Activated CD4-positive, CD25-positive, alpha-beta regulatory T cell treated with anti-CD3 and anti-CD28 coated beads, Interleukin-2, amount 50 U/mL, for 24 hours (primary cell): ENCODE measurements around the gene RPP40.

Experiments used
- ATAC-seq, 2 donors: fragments of 150-1000 bp; cut with Tn5 transposase; one replicate each; pipeline ENCODE4 v1.10.0; 2021; ENCODE audit warnings: mild to moderate bottlenecking in 1 of 2, moderate library complexity in 1 of 2

RPP40 gene

DNA sequence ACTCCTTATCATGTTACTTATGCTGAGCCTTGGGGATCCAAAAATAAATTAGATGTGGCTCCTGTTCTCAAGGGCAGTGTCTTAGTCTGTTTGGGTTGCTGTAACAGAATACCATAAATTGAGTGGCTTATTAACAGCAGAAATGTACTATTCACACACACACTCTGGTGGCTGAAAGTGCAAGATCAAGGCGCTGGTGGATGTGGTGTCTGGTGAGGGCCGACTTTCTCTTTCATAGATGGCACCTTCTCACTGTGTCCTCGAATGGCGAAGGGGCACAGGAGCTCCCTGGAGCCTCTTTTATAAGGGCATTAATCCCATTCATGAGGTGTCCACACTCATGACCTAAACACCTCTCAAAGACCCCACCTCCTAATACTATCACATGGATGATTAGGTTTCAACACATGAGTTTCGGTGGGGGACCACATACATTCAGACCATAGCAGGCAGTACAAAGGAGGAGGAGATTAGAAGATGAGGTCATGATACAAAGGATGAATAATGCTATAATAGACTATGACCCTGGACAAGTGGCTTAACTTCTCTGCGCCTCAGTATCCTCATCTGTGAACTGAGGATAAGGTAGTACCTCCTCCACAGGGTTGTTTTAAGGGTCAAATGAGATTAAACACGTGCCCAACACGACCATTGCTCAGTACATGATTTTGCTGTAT lies 34.1 kb downstream of the RPP40 start:
- ATAC-seq, result no peak

DNA sequence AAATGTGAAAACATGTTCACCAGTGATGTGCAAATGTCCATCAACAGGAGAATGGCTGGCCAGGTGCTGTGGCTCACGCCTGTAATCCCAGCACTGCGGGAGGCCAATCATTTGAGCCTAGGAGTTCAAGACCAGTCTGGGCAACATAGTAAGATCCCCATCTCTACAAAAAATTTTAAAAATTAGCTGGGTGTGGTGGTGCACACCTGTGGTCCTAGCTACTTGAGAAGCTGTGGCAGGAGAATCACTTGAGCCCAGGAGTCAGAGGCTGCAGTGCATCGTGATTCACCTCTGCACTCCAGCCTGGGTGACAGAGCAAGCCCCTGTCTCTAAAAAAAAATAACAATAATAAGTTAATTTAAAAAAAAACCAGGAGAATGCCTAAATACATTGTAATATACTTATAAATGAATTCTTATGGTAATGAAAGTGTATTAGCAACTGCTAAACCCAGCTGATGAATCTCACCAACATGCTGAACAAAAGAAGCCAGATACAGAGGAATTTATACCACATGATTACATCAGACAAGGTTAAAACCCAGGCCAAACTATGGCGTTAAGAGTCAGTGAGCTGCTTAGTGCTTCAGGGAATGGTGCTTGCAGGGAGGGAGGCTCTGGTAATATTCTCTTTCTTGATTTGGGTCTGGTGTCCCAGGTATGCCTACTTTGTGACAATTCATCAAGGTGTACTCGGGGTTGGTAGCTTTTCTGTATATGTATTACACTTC lies 36.4 kb downstream of the RPP40 start:
- no peak for ATAC-seq

GRCh38 chr6:4965562-4966389 lies 38.1 kb downstream of the RPP40 start:
- ATAC-seq, result no peak

DNA sequence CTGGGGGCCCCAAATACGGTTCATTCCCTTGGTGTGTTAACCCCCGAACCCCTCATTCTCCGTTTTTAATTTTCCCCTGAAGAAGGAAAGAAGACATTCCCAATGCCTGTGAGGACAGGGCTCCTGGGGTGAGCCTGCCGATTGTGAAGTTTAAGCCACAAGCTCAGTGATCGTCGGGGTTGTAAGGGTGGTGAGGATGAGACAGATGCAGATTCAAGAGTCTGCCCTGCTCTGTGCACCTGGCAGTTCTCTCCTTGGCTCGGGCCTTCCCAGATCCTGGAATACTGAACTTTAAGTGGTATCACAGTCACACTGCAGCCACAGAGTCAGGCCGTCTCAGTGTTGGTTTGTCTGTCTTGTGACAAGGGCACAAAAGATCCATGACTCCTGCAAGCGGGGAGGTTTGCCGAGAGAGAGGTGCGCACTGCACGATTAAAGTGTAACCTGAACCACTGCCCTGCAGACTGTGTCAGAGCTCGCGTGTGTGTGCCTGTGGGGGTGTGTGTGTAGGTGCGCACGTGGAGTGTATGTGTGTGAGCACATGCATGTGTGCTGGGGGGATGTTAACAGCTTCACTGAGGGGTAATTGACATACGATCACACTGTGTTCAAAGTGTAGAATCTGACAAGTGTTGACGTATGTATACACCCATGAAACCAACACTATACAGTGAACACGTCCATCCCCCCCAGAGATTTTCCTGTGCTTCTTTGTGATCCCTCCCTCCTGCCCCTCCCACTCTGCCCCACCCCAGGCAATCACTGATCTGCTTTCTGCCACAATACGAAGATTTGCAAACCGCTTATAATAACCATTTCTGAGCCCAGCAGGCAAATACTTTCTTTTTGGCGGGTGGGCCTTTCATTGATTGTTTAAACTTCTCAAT lies 38.9 kb downstream of the RPP40 start:
- no peak for ATAC-seq

GRCh38 chr6:4962905-4963304 lies 40.9 kb downstream of the RPP40 start:
- no peak for ATAC-seq

GRCh38 chr6:4961322-4962168 lies 42.3 kb downstream of the RPP40 start:
- no peak for ATAC-seq

DNA sequence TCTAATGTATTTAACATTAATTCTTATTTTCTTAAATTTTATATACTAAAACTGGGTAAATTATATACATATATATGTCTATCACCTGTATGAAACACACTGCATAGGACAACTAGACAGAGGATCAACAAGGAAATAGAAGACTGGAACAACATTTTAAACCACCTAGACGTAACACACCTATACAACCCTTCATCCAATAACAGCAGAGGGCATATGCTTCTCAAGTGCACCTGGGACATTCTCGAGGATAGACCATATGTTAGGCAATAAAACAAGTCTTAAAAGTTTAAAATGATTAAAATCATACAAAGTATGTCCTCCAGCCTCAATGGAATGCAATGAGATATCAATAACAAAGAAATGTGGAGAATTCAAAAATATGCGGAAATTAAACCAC lies 45.2 kb downstream of the RPP40 start:
- ATAC-seq, result no peak

DNA sequence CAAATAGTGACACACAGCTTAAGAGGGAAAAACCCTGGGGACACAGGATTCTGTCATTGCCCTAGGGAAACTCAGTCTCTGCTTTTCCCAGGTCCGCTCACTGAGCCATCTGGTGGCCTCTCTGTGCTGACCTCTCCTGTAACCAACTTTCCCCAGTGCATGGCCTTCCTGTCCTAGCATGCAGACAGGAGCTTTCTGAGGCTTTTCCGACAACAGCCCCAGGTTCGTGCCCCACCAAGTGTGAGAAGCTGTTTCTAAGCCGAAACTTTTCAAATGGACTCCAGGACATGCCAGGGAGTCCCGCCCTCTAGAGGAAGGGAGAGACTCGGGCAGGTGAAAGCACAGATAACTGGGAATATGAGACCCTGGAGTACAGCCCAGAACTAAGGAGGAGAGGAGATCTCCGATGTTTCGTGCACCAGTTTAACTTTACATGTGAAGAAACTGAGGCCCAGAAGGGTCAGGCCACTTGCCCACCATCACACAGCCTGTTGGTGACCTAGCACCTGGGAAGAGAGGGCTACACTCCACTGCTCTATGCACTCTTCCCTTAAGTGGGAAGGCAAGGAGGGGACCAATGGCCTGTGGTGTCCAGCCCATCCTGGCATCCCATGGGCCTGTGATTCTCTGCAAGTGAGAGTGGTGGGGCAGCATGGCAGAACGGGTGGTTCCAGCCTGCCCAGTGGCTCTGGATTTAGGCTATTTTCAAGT lies 46.2 kb downstream of the RPP40 start:
- ATAC-seq, result no peak

DNA sequence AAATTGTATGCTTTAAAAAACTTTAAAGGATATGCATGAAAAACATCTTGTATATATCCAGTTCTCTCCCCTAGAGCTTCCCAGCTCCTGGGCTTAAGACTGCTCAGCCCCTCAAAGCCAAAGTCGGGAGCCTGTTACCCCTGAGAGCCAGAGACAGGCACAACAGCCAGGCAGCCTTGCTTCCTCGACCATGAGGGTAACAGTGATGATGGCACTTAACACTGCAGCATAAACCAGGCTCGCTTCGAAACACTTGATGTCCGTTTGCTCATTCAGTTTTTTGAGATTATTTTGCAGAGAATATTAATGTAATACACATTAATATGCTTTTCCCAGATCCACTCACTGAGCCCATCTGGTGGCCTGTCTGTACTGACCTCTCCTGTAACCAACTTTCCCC lies 47.2 kb downstream of the RPP40 start:
- no peak for ATAC-seq

DNA sequence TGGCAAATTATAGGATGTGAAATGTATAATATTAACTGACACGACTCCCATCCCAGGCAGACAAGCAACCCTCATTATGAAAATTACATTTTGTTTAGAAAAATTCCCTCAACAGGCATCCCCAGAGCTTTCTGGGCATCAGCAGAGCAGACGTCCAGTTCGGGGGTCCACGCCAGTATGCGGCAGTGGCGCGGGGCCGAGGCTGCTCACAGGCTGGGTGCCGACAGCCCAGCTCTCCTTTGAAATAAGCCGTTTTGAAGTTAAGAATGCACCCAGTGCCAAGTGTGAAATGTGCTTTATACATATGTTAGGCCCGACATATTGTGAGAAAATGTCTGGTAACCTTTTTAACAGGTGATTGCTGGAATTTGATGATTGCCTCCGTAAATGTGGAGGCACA lies 50.4 kb downstream of the RPP40 start:
- no peak for ATAC-seq

DNA sequence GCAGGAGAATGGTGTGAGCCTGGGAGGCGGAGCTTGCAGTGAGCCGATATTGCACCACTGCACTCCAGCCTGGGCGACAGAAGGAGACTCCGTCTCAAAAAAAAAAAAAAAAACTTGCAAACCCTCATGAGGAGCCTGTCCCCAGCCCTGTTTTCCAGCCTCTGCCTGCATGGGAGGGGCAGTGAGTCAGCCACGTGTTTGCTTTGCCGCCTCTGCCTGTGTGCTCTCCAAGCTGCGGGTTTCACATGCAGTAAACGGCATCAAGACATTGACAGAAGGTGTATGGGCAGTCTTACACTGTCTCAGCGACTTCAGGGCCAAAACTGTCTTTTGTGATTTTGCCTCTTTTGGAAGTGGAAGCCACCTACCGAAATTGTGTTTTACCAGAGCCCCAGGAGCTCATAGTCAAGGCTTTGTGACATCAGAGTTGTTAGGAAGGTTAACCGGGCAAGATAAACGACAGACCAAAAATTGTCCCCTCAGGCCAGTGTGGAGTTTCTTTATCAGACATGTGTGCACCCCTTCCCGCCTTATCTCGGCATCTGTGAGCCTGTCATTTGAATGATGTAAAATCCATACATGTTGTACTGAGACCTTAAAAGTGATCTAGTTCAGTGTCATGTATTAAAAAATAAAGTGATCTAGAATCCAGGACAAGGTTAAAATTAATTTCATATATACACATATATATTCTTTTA lies 52.9 kb downstream of the RPP40 start:
- ATAC-seq, result no peak

- no peak for ATAC-seq
Measured at GRCh38 chr6:4950076-4950475, 53.8 kb downstream of the RPP40 start.

- no peak for ATAC-seq
Measured at GRCh38 chr6:4948781-4949450, 54.9 kb downstream of the RPP40 start.

DNA sequence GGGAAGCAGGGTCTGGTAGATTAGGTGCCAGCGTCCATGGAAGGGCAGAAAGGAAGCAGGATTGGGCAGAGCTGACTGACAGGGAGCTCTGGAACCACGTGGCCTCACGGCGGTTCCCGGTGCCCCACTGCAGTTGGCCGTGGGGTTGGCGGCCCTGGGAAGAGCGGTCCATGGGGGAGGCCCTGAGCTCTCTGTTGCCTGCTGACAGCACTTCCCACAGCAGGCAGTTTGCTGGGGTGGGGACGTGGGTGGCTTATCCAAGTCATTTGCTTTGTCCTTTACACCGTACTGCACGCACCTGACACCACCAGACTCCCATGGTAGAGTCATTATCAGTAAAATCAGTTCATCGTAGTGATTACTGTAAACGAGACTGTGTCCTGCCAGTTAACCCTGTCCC lies 56.1 kb downstream of the RPP40 start:
- no peak for ATAC-seq

- no peak for ATAC-seq
Measured at GRCh38 chr6:4946521-4946920, 57.3 kb downstream of the RPP40 start.
